ENCODE data around the gene TBCD.

TBCD gene

DNA sequence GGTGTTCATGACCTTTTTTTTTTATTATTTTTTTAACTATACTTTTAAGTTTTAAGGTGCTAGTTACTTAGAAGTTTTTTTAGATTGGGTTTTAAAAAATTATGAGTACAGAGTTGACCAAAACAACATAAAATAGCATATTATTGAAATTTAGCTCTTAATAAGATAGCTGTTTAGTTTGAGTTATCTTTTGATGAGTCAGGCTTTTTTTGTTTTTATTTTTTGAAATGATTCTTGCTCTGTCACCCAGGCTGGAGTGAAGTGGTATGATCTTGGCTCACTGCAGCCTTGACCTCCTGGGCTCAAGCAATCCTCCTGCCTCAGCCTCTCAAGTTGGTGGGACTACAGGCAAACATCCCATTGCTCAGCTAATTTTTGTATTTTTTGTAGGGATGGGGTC lies 74.3 kb downstream of the TBCD start:
- no peak overlapping the region for H3K4me3 ChIP-seq (ENCODE audit: low read depth, low read length)
- H3K27me3 ChIP-seq (ENCODE audit: insufficient read depth, low read length), result no peaks in the 10 kb centered on the region
- H3K27ac ChIP-seq (ENCODE audit: low read depth, low read length), result no peak overlapping the region
- H3K4me1 ChIP-seq (ENCODE audit: control insufficient read depth, insufficient read depth, low read length, unreplicated experiment), result no peaks in the 10 kb centered on the region
- H3K79me2 ChIP-seq (ENCODE audit: control insufficient read depth, insufficient read depth, low read length, unreplicated experiment), result no peaks in the 10 kb centered on the region
- H3K36me3 ChIP-seq (ENCODE audit: insufficient read depth, low read length), result peaks cover 9% of the 10 kb centered on the region; the same call in 1 of the 2 replicates
- H2AFZ ChIP-seq (ENCODE audit: low read length, unreplicated experiment), result no peak overlapping the region

DNA sequence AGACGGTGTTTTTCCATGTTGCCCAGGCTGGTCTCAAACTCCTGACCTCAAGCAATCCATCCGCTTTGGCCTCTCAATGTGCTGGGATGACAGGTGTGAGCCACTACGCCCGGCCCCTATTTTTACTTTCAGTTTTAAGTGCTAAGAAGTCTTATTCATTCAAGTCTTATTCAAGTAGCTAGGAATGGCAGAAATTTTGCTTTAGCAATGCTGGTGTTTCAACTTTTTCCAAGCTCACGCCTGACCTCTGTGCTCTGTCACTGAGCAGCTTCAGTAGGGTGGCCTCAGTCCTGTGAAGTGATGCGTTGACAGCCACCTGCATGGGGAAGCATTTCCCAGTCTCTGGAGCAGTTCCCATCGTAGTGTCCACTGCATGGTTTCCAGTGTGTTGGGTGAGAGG lies 75.1 kb downstream of the TBCD start:
- Histone ChIP-seq H2AFZ (ENCODE audit: low read length, unreplicated experiment) (no peak overlapping the region), H3K79me2 (ENCODE audit: control insufficient read depth, insufficient read depth, low read length, unreplicated experiment) (no peaks in the 10 kb centered on the region), H3K4me1 (ENCODE audit: control insufficient read depth, insufficient read depth, low read length, unreplicated experiment) (no peaks in the 10 kb centered on the region), H3K27me3 (ENCODE audit: insufficient read depth, low read length) (no peaks in the 10 kb centered on the region), H3K4me3 (ENCODE audit: low read depth, low read length) (no peak overlapping the region), H3K27ac (ENCODE audit: low read depth, low read length) (no peak overlapping the region), H3K36me3 (ENCODE audit: insufficient read depth, low read length) (peaks cover 9% of the 10 kb centered on the region; the same call in 1 of the 2 replicates)

DNA sequence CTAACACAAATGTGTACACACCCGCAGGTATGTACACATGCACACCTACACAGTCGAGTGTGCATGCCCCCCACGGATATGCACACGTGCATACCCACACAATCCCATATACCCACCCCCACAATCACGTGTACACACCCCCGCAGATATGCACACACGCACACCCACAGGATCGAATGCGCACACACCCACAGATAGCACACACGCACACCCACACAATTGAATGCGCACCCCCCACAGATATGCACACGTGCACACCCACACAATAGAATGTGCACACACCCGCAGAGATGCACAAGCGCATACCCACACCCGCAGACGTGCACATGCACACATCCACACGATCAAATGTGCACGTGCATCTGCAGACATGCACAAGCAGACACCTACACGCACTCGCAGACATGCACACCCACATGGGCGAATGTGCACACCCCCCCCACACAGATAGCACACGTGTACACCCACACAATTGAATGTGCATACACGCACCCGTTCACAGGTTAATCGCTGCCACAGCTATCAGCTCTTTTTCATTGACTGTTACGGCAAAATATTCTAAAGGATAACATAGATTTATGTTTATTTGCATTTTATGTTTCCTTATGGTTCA lies 77.1 kb downstream of the TBCD start:
- peaks cover 9% of the 10 kb centered on the region; the same call in 1 of the 2 replicates for H3K36me3 ChIP-seq (ENCODE audit: insufficient read depth, low read length)

DNA sequence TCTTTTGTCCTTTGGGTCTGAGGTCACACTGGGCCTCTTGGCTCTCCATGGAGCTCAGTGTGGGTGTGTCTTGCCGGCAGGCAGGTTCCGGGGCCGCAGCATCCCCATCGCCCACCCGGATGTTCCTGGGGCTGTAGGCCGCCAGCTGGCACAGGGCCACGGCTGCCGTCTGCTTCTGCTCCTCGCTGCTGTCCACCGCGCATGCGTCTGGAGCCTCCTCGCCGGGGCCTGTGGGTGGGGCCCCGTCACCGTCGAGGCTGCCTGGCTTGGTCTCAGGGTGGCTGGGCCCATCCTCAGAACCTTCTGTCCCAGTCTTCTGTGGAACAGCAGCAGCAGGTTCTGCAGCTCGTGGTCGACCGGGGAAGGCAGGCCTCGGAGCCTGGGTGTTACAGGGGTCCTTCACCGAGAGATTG lies 78.4 kb downstream of the TBCD start:
- no peaks in the 10 kb centered on the region for H3K4me1 ChIP-seq (ENCODE audit: control insufficient read depth, insufficient read depth, low read length, unreplicated experiment)
- no peak overlapping the region for H3K4me3 ChIP-seq (ENCODE audit: low read depth, low read length)
- H2AFZ ChIP-seq (ENCODE audit: low read length, unreplicated experiment), result no peak overlapping the region
- no peaks in the 10 kb centered on the region for H3K27me3 ChIP-seq (ENCODE audit: insufficient read depth, low read length)
- no peak overlapping the region for H3K27ac ChIP-seq (ENCODE audit: low read depth, low read length)
- H3K79me2 ChIP-seq (ENCODE audit: control insufficient read depth, insufficient read depth, low read length, unreplicated experiment), result no peaks in the 10 kb centered on the region
- H3K36me3 ChIP-seq (ENCODE audit: insufficient read depth, low read length), result peaks cover 9% of the 10 kb centered on the region; the same call in 1 of the 2 replicates

More for the DNA sequence above, 77.1 kb downstream of the TBCD start:
- H3K4me1 ChIP-seq (ENCODE audit: control insufficient read depth, insufficient read depth, low read length, unreplicated experiment), result no peaks in the 10 kb centered on the region
- H3K79me2 ChIP-seq (ENCODE audit: control insufficient read depth, insufficient read depth, low read length, unreplicated experiment), result no peaks in the 10 kb centered on the region
- no peak overlapping the region for H3K27ac ChIP-seq (ENCODE audit: low read depth, low read length)
- no peaks in the 10 kb centered on the region for H3K27me3 ChIP-seq (ENCODE audit: insufficient read depth, low read length)
- no peak overlapping the region for H2AFZ ChIP-seq (ENCODE audit: low read length, unreplicated experiment)
- no peak overlapping the region for H3K4me3 ChIP-seq (ENCODE audit: low read depth, low read length)

DNA sequence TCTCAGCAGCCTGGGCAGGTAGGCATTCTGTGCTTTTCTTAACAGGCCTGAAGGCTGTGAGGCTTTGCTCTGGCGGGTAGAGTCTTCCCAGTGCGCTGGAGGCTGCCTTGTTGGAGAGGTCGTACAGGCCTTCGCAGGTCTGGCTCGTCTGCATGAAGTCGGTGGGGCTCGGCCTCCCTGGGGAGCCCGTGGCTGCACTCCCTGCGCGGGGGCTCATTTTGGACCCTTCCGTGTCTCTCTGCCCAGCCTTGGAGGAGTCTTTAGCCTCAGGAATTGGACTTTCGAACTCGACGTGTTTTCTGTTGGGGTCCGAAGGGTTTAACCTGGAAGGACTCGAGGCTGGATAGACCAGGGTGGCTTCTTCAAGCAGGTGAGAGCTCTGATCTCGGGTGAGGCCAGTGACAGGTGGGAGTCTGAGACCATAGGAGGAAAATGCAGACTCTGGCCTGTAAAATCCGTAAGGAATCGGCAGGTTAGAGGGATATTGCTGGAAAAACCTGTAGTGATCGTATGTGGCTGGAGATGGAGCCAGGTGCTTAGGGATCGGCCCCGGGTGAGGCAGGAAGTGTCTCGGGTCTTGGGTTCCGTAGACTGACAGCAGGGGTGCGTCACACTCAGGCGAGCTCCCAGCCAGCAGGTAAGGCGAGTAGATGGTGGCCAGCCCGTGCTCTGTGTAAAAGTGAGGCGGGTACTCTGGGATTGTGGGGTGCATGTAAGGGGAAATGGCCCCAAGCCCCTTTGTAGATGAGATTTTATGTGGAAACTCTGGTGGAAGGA lies 79.4 kb downstream of the TBCD start:
- H3K27ac ChIP-seq (ENCODE audit: low read depth, low read length), result no peak overlapping the region
- peaks cover 9% of the 10 kb centered on the region; the same call in 1 of the 2 replicates for H3K36me3 ChIP-seq (ENCODE audit: insufficient read depth, low read length)
- no peak overlapping the region for H2AFZ ChIP-seq (ENCODE audit: low read length, unreplicated experiment)
- H3K4me3 ChIP-seq (ENCODE audit: low read depth, low read length), result no peak overlapping the region
- H3K4me1 ChIP-seq (ENCODE audit: control insufficient read depth, insufficient read depth, low read length, unreplicated experiment), result no peaks in the 10 kb centered on the region
- H3K79me2 ChIP-seq (ENCODE audit: control insufficient read depth, insufficient read depth, low read length, unreplicated experiment), result no peaks in the 10 kb centered on the region
- no peaks in the 10 kb centered on the region for H3K27me3 ChIP-seq (ENCODE audit: insufficient read depth, low read length)

DNA sequence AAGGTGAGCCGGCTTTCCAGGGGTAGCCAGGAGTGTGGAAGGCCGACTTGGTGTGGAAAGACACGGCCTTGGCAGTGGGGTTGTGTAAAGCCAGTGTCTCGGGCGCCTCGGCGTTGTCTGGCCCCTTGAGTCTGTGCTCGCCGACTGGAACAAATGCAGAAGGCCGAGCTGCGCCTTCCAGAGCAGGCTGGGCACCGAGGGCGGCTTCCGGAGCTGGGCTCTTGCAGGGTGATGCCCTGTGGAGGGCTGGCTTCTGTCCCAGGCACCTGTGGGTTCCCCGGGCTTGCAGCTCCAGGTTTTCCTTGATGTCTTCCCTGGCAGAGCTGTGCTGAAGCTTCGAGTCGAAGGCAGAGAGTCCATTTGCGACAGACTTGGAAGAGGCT lies 79.9 kb downstream of the TBCD start:
- Histone ChIP-seq H3K27me3 (ENCODE audit: insufficient read depth, low read length) (no peaks in the 10 kb centered on the region), H3K4me3 (ENCODE audit: low read depth, low read length) (no peak overlapping the region), H3K4me1 (ENCODE audit: control insufficient read depth, insufficient read depth, low read length, unreplicated experiment) (no peaks in the 10 kb centered on the region), H3K36me3 (ENCODE audit: insufficient read depth, low read length) (peaks cover 9% of the 10 kb centered on the region; the same call in 1 of the 2 replicates), H3K79me2 (ENCODE audit: control insufficient read depth, insufficient read depth, low read length, unreplicated experiment) (no peaks in the 10 kb centered on the region), H3K27ac (ENCODE audit: low read depth, low read length) (no peak overlapping the region), H2AFZ (ENCODE audit: low read length, unreplicated experiment) (no peak overlapping the region)

DNA sequence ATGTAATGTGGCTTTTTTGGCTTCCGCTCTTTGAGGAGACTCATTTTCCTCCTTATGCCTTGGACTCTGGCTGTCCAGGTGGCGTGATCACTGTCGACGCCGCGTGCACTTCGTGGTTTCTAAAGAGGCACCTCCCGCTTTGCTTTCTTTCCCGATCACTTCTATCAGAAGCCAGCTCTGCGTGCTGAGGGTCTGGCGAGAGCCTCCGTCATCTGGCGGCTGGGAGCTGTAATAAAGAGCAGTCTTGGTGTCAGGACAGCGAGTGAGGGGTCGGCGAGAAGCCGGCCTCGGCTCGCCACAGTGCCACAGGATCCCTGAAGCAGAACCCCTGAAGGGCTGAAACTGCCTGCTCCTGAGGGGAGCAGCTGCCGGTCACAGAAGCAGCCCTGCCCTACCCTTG lies 80.5 kb downstream of the TBCD start:
- Histone ChIP-seq H3K36me3 (ENCODE audit: insufficient read depth, low read length) (peaks cover 5% of the 10 kb centered on the region; the same call in 1 of the 2 replicates), H3K27me3 (ENCODE audit: insufficient read depth, low read length) (no peaks in the 10 kb centered on the region), H2AFZ (ENCODE audit: low read length, unreplicated experiment) (no peak overlapping the region), H3K79me2 (ENCODE audit: control insufficient read depth, insufficient read depth, low read length, unreplicated experiment) (no peaks in the 10 kb centered on the region), H3K27ac (ENCODE audit: low read depth, low read length) (no peak overlapping the region), H3K4me3 (ENCODE audit: low read depth, low read length) (no peak overlapping the region), H3K4me1 (ENCODE audit: control insufficient read depth, insufficient read depth, low read length, unreplicated experiment) (no peaks in the 10 kb centered on the region)

DNA sequence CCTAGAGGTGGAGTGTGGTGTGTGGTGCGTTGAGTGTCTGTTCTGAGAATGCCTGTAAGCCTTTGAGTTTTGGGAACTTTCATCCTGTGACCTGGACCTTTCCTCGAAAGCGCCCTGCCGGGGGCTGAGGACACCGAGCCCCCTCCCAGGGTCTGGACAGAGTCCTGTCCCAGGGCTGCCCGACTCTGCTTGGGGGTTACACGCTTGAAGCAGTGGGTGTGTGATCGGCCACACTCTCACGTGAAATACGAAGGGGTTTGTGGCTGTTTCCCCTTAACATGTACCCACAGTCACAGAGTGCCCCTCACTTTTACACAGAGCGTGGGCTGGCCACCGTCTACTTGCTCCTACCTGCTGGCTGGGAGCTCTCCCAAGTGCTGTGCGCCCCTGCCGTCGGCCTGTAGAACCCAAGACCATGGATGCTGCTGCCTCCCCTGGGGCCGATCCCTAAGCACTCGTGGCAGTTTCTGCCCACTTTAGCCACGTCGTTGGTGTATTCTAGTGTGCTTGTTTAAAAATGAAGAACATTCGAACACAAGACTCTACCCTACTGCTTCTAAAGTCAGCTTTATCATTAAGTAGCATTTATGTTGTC lies 81.1 kb downstream of the TBCD start:
- Histone ChIP-seq H3K4me1 (ENCODE audit: control insufficient read depth, insufficient read depth, low read length, unreplicated experiment) (peaks cover 3% of the 10 kb centered on the region), H3K27ac (ENCODE audit: low read depth, low read length) (no peak overlapping the region), H3K4me3 (ENCODE audit: low read depth, low read length) (no peak overlapping the region), H2AFZ (ENCODE audit: low read length, unreplicated experiment) (no peak overlapping the region), H3K36me3 (ENCODE audit: insufficient read depth, low read length) (no peaks in the 10 kb centered on the region), H3K79me2 (ENCODE audit: control insufficient read depth, insufficient read depth, low read length, unreplicated experiment) (no peaks in the 10 kb centered on the region), H3K27me3 (ENCODE audit: insufficient read depth, low read length) (no peaks in the 10 kb centered on the region)

DNA sequence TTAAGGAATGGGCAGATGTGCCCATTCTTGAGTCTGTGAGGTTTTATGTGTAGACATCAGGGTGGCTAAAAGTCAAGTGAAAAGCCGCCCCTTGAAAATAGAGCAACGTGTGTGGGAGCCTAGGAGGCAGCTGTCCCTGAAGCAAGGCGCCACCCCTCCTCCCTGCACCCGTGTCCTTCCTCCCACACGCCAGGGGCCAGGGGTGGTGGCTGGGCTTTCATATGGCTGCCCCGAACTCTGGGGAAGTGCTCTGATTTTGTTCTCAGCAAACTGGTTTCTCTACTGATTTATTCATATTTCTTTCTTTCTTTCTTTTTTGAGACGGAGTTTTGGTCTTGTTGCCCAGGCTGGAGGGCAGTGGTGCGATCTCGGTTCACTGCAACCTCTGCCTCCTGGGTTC lies 83.3 kb downstream of the TBCD start:
- H3K27ac ChIP-seq (ENCODE audit: low read depth, low read length), result no peak overlapping the region
- no peak overlapping the region for H3K4me3 ChIP-seq (ENCODE audit: low read depth, low read length)
- H3K79me2 ChIP-seq (ENCODE audit: control insufficient read depth, insufficient read depth, low read length, unreplicated experiment), result no peaks in the 10 kb centered on the region
- H3K27me3 ChIP-seq (ENCODE audit: insufficient read depth, low read length), result no peaks in the 10 kb centered on the region
- H2AFZ ChIP-seq (ENCODE audit: low read length, unreplicated experiment), result no peak overlapping the region
- no peaks in the 10 kb centered on the region for H3K36me3 ChIP-seq (ENCODE audit: insufficient read depth, low read length)
- H3K4me1 ChIP-seq (ENCODE audit: control insufficient read depth, insufficient read depth, low read length, unreplicated experiment), result peaks cover 8% of the 10 kb centered on the region

DNA sequence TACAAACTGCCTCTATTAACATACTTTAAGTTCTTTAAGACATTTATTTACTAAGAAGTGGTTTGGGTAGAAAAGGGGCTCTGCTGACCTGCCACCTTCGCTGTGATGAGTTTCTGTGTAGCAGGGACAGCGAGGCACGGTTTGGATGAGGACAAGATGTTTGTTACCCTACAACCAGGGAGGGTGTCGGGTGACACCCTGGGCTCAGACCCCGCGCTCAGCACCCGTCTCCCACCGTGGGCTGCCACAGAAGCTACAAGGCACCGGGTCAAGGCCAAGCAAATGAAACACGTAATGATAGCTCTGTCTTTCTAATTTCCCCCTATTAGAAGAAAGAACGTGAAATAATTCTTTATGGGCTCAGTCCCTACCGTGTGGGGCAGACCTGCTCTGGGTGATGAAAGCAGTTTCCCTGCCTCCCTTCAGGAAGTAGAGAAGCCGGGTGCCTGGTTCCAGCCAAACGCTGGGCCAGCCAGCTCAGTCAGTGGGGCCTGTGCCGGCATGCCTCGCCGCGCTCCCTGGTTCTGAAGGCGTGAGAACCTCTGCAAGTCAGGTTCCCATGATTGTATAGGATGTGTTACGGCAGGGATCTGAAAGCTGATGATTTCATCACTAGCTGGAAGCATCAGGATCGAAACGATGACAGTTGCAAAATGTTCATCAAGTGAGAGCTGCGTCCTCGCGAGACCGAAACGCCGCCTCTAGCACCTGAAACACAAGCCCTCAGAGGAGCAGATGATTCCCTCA lies 84.1 kb downstream of the TBCD start:
- H3K4me3 ChIP-seq (ENCODE audit: low read depth, low read length), result no peak overlapping the region
- H3K36me3 ChIP-seq (ENCODE audit: insufficient read depth, low read length), result no peaks in the 10 kb centered on the region
- no peaks in the 10 kb centered on the region for H3K79me2 ChIP-seq (ENCODE audit: control insufficient read depth, insufficient read depth, low read length, unreplicated experiment)
- no peak overlapping the region for H3K27ac ChIP-seq (ENCODE audit: low read depth, low read length)
- no peak overlapping the region for H2AFZ ChIP-seq (ENCODE audit: low read length, unreplicated experiment)
- peaks cover 8% of the 10 kb centered on the region for H3K4me1 ChIP-seq (ENCODE audit: control insufficient read depth, insufficient read depth, low read length, unreplicated experiment)
- no peaks in the 10 kb centered on the region for H3K27me3 ChIP-seq (ENCODE audit: insufficient read depth, low read length)

Data from ACC112 (cell line).